Prostate gland (tissue), 2 donors: ENCODE results near the gene C20orf173. TPM values are rescaled to one million over a fixed set of nuclear protein-coding genes. Genes with fewer than 3 reads are reported as not detected.

Experiments
- DNase-seq: peaks from one replicate; pipeline ENCODE4 v3.0.0-alpha.2; 2019; ENCODE audit warnings: low spot score
- H3K27ac ChIP-seq, 2 donors: fragments of 200-600 bp; sonication (generic); 2 replicates each; pipeline ENCODE4 v1.5.1; 2017 to 2019
- H3K27me3 ChIP-seq: fragments of 200-600 bp; sonication (generic); replicated peaks from 2 replicates; pipeline ENCODE4 v1.5.1; 2019; ENCODE audit not compliant: insufficient read depth
- H3K36me3 ChIP-seq, 2 donors: fragments of 200-600 bp; sonication (generic); 1 replicate in 1 of 2; 2 replicates in 1 of 2; pipeline versions ENCODE4 v1.5.1 to v1.8.1; 2017 to 2019
- H3K4me1 ChIP-seq: fragments of 200-600 bp; sonication (generic); replicated peaks from 2 replicates; pipeline ENCODE4 v1.5.1; 2019
- H3K4me3 ChIP-seq, 2 donors: fragments of 200-600 bp; sonication (generic); 2 replicates each; pipeline ENCODE4 v1.5.1; 2017 to 2019
- H3K9me3 ChIP-seq: fragments of 200-600 bp; sonication (generic); 2 replicates; pipeline ENCODE4 v1.5.1; 2017
- POLR2A ChIP-seq: fragments of 450-650 bp; IDR thresholded peaks from one replicate; pipeline ENCODE4 v1.6.1; 2016; ENCODE audit warnings: antibody characterized with exemption, mild to moderate bottlenecking
- POLR2AphosphoS5 ChIP-seq: sonication (generic); formaldehyde crosslinking; IDR thresholded peaks from one replicate; pipeline ENCODE4 v1.6.1; 2017; ENCODE audit warnings: antibody characterized with exemption
- WGBS: methylation state at CpG from one replicate; pipeline ENCODE4 v1.1.5; 2018; 5-methylcytosine and 5-hydroxymethylcytosine counted together
- intact Hi-C: fragments of 100-400 bp; cut with DNase I; formaldehyde crosslinking; loops from one replicate; pipeline ENCODE4 v1.14.2; 2022
- total RNA-seq, 2 donors: library from RNA; depleted of rRNA; stranded (reverse); fragments of >200 nt; gene quantifications; one replicate each; pipeline ENCODE4 v1.1.0, GENCODE V29; 2016
- TF ChIP-seq, protein P1 (sequence below), 4 experiments: fragments of 200-600 bp in 2 of 4; fragments of 450-650 bp in 2 of 4; sonication (generic) in 2 of 4; IDR thresholded peaks; 1 replicate in 3 of 4; 2 replicates in 1 of 4; pipeline ENCODE4 v1.5.1; 2016 to 2019; ENCODE audit warnings: antibody characterized with exemption in 4 of 4, mild to moderate bottlenecking in 2 of 4, moderate library complexity in 2 of 4

C20orf173 gene
- total RNA-seq, 2 donors from 2014 or later = not detected

DNA sequence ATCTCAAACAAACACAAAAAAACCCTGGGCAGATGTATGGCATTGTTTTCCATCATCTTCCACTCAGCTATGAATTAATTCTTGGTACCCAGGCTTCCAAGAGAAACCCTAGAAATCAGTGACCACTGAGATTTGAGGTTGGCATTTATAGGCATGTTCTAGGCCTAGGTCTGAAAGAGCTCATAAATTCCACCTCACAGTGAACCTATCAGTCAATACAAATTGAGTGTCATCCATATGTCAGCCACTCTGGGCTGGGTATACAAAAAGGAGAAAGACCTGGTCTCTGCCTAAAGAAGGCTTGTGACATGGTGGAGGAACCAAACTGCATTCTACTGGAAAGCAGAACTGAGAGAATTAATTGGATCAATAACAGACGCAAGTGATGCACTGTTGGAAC lies 30.2 kb downstream of the C20orf173 start:
- intact Hi-C loops = no loop called here
- DNase-seq = no peak
- Histone ChIP-seq H3K27me3 (no peaks in the 10 kb centered on the region), H3K27ac (no peak overlapping the region), H3K4me1 (no peaks in the 10 kb centered on the region), H3K36me3 (peaks cover 12 to 27% of the 10 kb centered on the region in 2 donors), H3K4me3 (no peak overlapping the region), H3K9me3 (no peaks in the 10 kb centered on the region)
- TF ChIP-seq, protein P1, sequence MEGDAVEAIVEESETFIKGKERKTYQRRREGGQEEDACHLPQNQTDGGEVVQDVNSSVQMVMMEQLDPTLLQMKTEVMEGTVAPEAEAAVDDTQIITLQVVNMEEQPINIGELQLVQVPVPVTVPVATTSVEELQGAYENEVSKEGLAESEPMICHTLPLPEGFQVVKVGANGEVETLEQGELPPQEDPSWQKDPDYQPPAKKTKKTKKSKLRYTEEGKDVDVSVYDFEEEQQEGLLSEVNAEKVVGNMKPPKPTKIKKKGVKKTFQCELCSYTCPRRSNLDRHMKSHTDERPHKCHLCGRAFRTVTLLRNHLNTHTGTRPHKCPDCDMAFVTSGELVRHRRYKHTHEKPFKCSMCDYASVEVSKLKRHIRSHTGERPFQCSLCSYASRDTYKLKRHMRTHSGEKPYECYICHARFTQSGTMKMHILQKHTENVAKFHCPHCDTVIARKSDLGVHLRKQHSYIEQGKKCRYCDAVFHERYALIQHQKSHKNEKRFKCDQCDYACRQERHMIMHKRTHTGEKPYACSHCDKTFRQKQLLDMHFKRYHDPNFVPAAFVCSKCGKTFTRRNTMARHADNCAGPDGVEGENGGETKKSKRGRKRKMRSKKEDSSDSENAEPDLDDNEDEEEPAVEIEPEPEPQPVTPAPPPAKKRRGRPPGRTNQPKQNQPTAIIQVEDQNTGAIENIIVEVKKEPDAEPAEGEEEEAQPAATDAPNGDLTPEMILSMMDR (IDR thresholded peaks at IDR 0.05) = no peak
- TF ChIP-seq POLR2A = no peak
- 97% methylated on average over 1 of the region's 1 CpG for WGBS

DNA sequence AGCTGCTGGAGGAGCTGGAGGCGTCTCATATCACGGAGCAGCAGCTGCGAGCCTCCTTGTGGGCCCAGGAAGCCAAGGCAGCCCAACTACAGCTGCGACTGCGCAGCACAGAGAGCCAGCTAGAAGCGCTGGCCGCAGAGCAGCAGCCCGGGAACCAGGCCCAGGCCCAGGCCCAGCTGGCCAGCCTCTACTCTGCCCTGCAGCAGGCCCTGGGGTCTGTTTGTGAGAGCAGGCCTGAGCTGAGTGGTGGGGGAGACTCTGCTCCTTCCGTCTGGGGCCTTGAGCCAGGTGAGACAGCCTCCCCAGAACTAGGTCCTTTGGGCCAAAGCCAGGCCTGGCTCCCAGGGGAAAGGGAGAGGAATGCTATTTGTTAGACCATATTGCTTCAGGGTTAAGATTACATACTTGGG lies 31.7 kb downstream of the C20orf173 start:
- DNase-seq = no peak
- TF ChIP-seq, protein P1 (IDR thresholded peaks at IDR 0.05) = no peak
- TF ChIP-seq POLR2AphosphoS5 = no peak
- no peak for TF ChIP-seq POLR2A
- intact Hi-C loops = no loop called here
- no peak overlapping the region for H3K4me3 ChIP-seq
- H3K36me3 ChIP-seq = peaks cover 14 to 24% of the 10 kb centered on the region in 2 donors
- 94% methylated on average over 9 of the region's 9 CpGs for WGBS
- H3K27me3 ChIP-seq = no peaks in the 10 kb centered on the region
- no peaks in the 10 kb centered on the region for H3K4me1 ChIP-seq
- no peaks in the 10 kb centered on the region for H3K9me3 ChIP-seq
- H3K27ac ChIP-seq = no peak overlapping the region

DNA sequence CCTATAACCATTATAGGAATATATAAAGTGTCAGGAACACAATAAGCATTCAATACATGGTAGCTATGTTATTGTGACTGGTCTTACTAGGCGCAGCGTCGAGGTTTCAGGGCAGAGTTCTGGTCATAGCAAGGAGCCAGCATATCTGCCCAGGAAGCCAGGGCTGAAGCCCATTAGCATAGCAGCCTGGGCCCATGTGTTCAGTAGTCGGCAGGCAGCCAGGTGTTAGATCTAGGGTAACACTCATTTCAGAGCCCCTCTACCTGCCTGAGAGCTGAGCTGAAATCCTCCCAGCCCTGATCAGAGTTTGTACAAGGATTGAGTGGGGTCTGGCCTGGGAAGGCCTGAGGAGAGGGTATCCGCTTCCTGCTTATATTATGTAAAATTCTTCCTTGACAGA lies 32.1 kb downstream of the C20orf173 start:
- DNase-seq = no peak
- Histone ChIP-seq H3K27ac (no peak overlapping the region), H3K4me3 (no peak overlapping the region), H3K36me3 (peaks cover 14 to 19% of the 10 kb centered on the region in 2 donors), H3K27me3 (no peaks in the 10 kb centered on the region), H3K9me3 (no peaks in the 10 kb centered on the region), H3K4me1 (no peaks in the 10 kb centered on the region)
- TF ChIP-seq POLR2AphosphoS5 (no peak), POLR2A (no peak)
- TF ChIP-seq, protein P1 (IDR thresholded peaks at IDR 0.05) = no peak
- intact Hi-C loops = no loop called here
- WGBS = 93% methylated on average over 5 of the region's 5 CpGs

DNA sequence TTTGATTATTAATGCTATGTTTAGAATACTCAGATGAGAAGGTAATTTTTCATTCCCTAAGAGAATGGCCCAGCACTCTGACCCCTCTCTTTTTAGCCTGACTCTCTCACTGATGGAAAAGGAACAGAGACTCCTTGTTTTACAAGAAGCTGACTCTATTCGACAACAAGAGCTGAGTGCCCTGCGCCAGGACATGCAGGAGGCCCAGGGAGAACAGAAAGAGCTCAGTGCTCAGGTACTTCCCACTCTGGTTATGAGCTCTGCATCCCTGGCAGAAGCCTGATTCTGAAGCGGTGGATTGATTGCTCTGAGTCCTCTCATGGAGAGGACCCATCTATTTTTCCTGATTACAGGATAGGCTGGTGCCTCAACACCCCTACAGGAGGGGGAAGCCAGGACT lies 33.0 kb downstream of the C20orf173 start:
- H3K9me3 ChIP-seq = no peaks in the 10 kb centered on the region
- WGBS = 93% methylated on average over 3 of the region's 3 CpGs
- TF ChIP-seq POLR2AphosphoS5 (no peak), POLR2A (no peak)
- TF ChIP-seq, protein P1 (IDR thresholded peaks at IDR 0.05) = no peak
- no peaks in the 10 kb centered on the region for H3K4me1 ChIP-seq
- DNase-seq = no peak
- intact Hi-C loops = no loop called here
- no peaks in the 10 kb centered on the region for H3K27me3 ChIP-seq
- no peak overlapping the region for H3K27ac ChIP-seq
- peaks cover 14 to 19% of the 10 kb centered on the region in 2 donors for H3K36me3 ChIP-seq
- no peak overlapping the region for H3K4me3 ChIP-seq

DNA sequence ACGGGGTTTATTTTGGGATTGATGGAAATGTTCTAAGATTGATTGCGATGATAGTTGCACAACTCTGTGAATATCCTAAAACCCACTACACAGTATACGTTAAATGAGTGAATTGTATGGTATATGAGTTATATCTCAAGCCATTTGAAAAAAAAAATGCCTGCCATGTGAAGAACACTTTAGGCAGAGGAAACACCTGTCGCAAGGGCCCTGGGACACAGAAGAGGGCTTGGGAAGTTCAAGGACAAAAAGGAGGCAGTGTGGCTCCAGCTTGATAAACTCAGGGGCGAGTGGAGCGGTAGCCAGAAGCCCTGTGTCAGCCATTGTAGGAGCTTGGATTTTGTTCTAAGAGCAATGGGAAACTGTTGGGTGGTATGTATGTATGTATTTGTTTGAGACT lies 37.1 kb downstream of the C20orf173 start:
- no peak overlapping the region for H3K4me3 ChIP-seq
- no peaks in the 10 kb centered on the region for H3K9me3 ChIP-seq
- WGBS = 92% methylated on average over 6 of the region's 6 CpGs
- H3K27ac ChIP-seq = no peak overlapping the region
- H3K27me3 ChIP-seq = no peaks in the 10 kb centered on the region
- H3K4me1 ChIP-seq = no peaks in the 10 kb centered on the region
- intact Hi-C loops = no loop called here
- TF ChIP-seq POLR2AphosphoS5 (no peak), POLR2A (no peak)
- TF ChIP-seq, protein P1 (IDR thresholded peaks at IDR 0.05) = no peak
- peaks cover 0 to 16% of the 10 kb centered on the region in 2 donors for H3K36me3 ChIP-seq
- DNase-seq = no peak
